Stomach (tissue), 4 donors: ENCODE data around the gene BCAN.

Experiments used
- CTCF ChIP-seq, 7 experiments: fragments of 450-650 bp in 4 of 7; fragments of 200-600 bp in 3 of 7; sonication (generic) in 3 of 7; IDR thresholded peaks; one replicate each; pipeline ENCODE4 v1.5.1; 2016 to 2019; ENCODE audit warnings: antibody characterized with exemption in 7 of 7, control low read depth in 2 of 7, mild to moderate bottlenecking in 1 of 7
- POLR2A ChIP-seq, 4 donors: fragments of 450-650 bp; IDR thresholded peaks; one replicate each; pipeline ENCODE4 v1.6.1; 2016; ENCODE audit warnings: antibody characterized with exemption in 4 of 4, control low read depth in 2 of 4, mild to moderate bottlenecking in 1 of 4, moderate library complexity in 1 of 4

GRCh38 chr1:156697481-156697880, 55.6 kb downstream of the BCAN start:
- TF ChIP-seq POLR2A (IDR thresholded peaks at IDR 0.05) (no peak), CTCF (IDR thresholded peaks at IDR 0.05) (no peak)
